Skeletal muscle cell (primary cell): Measurements from ENCODE around the gene KCNJ8.
"Not testable (repeated sequence)": the region's sequence is repeated elsewhere in the genome, so short reads cannot be mapped to it uniquely, and the experiment has no call there.

Experiments
- DNase-seq: peaks from one replicate; pipeline ENCODE4 v3.0.0-alpha.2; 2010; ENCODE audit warnings: low read depth
- H3K4me3 ChIP-seq: 2 replicates; pipeline ENCODE4 v1.5.1; 2011; ENCODE audit warnings: low read depth, mild to moderate bottlenecking, control low read depth, low read length, moderate library complexity

Gene KCNJ8

DNA sequence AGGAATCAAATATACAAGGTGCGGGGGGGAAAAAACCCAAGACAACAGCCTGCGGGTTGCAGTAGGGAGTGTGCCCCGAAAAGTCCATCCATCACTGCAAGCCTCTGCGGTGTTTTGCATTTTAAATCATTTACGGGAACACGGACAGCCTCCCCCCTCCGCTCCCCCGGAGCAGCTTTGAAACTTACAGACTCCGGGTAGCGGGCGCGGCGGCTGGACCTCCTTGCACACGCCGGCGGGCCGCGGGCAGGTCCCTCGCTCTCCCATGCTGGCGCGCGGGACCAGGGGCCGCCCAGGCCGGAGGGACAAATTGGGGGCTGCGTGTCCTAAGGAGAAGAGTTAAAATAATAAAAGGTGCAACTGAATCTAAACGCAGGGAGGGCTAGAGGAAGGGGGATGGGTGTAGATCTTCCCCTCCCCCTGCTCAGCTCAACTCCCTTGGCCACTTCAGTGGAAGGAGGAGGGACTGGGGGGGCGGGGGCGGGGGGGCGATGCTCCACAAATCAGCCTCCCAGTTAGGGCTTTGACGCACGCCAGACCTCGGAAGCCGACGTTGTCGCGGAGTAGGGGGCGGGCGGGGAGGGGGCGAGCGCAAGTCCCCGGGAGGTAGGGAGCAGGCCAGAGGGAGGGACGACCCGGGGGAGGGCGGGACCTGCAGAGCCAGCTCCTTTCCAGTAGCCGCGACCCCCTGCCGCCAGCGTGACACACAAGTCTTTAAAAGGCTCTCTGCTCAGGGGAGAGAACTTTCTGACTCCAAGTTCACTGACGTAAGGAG is at the start of gene KCNJ8:
Gene KCNJ8 (minus strand): TSS at position 349 of the 775 bp plus-strand sequence. CDS start 1,090 bp downstream, outside the sequence.
- H3K4me3 ChIP-seq: peak within 1 kb of the TSS; percentile 54
- no peak for DNase-seq

- H3K4me3 ChIP-seq: no peak overlapping the region
- DNase-seq: no peak
These were observed 49.1 kb upstream of the KCNJ8 start for GRCh38 chr12:21823581-21823980.

- H3K4me3 ChIP-seq: no peak overlapping the region
- no peak for DNase-seq
These were observed 45.2 kb upstream of the KCNJ8 start for GRCh38 chr12:21819678-21820077.

- no peak overlapping the region for H3K4me3 ChIP-seq
- DNase-seq: peak; percentile 47
These were observed 44.7 kb upstream of the KCNJ8 start for GRCh38 chr12:21819236-21819635.

GRCh38 chr12:21818627-21819026 is 44.1 kb upstream of the KCNJ8 start:
- peak; percentile 51 for DNase-seq
- H3K4me3 ChIP-seq: no peak overlapping the region

DNA sequence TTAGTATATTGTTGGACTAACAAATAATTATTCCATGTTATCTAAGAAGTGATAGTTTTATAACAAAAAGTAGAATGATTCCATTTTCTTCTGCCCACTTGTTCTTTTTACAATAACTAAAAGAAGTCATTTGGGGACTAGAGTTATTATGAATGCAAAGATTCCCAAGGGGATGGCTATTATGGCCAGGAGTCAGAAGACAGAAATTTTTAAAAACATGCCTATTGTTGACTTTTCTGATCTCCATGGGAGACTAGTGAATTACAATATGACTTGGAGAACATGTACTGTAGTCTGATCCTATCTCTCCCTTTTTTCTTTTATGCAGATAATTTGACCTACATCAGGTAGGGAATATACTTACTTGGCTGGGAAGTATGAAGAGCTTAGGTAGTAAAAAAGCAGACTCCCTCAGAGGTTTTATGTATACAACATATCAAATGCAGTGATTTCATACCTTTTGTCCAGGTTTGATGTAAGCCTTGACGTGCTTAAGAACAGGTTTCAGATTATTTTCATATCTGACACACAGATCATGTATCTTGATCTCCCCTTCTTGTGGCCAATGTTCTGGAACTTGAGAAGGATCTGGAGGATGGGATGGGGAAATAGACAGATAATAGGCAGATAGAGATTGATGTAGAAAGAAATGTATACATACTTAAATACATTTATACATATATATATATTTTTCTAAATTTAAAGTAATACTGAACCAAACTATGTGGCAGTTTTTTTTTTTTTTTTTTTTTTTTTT is 41.0 kb upstream of the KCNJ8 start:
- DNase-seq: no peak
- no peak overlapping the region for H3K4me3 ChIP-seq

DNA sequence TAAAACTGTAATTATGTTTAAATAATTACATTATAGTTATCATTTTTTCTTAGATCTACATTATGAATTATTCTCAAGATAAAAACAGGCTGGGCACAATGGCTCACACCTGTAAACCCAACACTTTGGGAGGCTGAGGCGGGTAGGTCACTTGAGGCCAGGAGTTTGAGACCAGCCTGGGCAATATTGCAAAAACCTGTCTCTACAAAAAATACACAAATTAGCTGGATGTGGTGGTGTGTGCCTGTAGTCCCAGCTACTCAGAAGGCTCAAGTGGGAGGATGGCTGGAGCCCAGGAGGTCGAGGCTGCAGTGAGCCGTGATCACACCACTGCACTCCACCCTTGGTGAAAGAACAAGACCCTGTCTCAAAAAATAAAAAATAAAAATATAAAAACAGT is 40.3 kb upstream of the KCNJ8 start:
- DNase-seq: no peak
- H3K4me3 ChIP-seq: no peak overlapping the region

- DNase-seq: no peak
- no peak overlapping the region for H3K4me3 ChIP-seq
These were observed 39.8 kb upstream of the KCNJ8 start for GRCh38 chr12:21814327-21814726.

- H3K4me3 ChIP-seq: no peak overlapping the region
- no peak for DNase-seq
These were observed 39.2 kb upstream of the KCNJ8 start for GRCh38 chr12:21813751-21814150.

DNA sequence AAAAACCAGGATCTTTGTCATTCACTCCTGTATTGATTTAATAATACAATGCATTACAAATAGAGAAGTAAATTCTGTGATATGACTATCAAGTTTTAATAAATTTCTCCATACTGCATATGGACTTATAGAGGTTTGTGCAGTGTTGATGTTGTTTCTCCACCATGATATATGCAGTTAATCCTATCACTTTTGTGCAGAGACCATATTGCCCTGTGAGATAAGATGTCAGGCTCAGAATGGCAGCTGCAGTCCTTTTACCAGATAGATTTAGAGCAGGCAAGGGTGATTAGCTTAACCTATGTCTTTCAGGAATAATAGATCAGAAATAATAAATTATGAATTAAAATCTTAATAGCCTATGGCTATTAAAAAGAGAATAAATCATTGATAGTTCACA is 38.6 kb upstream of the KCNJ8 start:
- no peak overlapping the region for H3K4me3 ChIP-seq
- DNase-seq: no peak

DNA sequence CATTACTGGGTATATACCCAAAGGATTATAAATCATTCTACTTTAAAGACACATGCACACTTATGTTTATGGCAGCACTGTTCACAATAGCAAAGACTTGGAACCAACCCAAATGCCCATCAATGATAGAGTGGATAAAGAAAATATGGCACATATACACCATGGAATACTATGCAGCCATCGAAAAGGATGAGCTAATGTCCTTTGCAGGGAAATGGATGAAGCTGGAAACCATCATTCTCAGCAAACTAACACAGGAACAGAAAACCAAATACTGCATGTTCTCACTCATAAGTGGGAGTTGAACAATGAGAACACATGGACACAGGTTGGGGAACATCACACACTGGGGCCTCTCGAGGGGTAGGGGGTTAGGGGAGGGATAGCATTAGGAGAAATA is 37.8 kb upstream of the KCNJ8 start:
- not testable (repeated sequence) for H3K4me3 ChIP-seq, DNase-seq

DNA sequence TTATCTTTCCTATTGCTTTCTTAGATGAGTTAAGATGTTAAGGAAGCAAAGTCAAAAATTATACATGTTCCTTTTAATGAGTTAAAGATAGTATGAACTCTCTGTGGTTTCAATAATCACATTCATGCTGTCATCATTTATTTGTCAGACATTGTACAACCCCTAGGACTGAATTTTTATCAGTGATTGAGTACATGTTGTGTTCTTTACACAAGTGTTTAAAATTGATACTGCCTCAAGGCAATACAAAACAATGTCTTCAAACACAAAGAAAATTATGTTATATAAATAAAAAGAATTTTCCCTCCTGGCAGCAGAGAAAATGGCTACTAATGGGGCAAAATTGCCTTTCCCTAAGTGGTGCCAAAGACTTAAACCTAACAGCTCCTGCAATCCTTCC is 34.6 kb upstream of the KCNJ8 start:
- DNase-seq: no peak
- no peak overlapping the region for H3K4me3 ChIP-seq

GRCh38 chr12:21806255-21806654 is 31.7 kb upstream of the KCNJ8 start:
- DNase-seq: no peak
- H3K4me3 ChIP-seq: no peak overlapping the region

DNA sequence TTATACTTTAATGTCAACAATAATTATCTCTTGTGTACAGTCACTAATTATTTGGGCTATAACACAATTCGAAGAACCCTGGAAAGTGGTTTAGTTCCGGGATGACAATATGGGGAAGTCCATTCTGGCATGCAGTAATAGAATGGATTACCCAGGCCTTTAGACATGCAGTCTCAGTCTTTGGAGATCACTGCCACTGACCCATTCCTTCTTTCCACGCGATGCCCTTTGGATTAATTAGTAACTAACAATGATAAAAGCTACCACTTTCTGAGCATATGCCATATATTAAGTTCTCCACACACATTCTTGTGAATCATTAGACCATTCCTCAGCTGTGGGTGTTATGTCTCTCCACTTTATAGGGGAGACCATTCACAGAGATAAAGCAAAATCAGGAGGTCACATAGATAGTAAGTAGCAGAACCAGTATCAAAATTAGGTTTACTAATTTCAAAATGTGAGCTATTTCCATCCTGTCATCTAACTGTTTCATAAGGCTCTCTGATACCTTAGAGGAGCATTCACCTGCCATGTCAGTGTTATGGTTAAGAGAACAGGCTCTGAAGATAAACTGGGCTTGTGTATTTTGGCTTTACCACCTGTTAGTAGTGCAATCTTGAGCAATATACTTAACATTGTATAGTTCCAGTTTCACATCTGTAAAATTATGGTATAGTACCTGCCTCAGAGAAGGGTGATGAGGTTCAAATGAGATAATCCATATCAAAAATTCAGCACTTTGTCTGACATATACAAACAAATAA is 27.2 kb upstream of the KCNJ8 start:
- no peak for DNase-seq
- H3K4me3 ChIP-seq: no peak overlapping the region

- no peak overlapping the region for H3K4me3 ChIP-seq
- no peak for DNase-seq
These were observed 25.5 kb upstream of the KCNJ8 start for GRCh38 chr12:21800011-21800410.

GRCh38 chr12:21797539-21797938 is 23.0 kb upstream of the KCNJ8 start:
- DNase-seq: no peak
- H3K4me3 ChIP-seq: no peak overlapping the region

DNA sequence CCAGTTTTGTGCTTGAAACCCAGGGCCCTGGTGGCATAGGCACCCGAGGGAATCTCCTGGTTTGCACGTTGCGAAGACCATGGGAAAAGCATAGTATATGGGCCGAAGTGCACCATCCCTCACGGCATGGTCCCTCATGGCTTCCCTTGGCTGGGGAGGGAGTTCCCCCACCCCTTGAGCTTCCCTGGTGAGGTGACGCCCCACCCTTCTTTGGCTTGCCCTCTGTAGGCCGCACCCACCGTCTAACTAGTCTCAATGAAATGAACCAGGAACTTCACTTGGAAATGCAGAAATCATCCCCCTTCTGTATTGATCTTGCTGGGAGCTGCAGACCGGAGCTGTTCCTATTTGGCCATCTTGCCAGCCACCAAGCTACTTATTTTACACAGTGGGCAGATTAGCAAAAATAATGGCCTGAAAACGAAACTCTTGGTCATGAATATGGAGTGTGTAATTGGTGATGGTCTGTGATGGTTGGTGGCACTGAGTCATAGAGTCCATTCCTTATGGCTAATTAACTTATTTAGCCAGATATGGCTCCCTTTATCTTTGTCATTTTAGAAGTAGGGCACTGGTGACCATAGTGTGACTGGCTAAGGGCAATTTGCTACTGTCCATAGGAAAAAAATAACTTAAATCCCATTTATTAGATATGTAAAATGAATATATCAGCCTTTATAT is 21.3 kb upstream of the KCNJ8 start:
- H3K4me3 ChIP-seq: no peak overlapping the region
- DNase-seq: no peak

GRCh38 chr12:21794807-21795595 is 20.5 kb upstream of the KCNJ8 start:
- H3K4me3 ChIP-seq, DNase-seq: not testable (repeated sequence)

DNA sequence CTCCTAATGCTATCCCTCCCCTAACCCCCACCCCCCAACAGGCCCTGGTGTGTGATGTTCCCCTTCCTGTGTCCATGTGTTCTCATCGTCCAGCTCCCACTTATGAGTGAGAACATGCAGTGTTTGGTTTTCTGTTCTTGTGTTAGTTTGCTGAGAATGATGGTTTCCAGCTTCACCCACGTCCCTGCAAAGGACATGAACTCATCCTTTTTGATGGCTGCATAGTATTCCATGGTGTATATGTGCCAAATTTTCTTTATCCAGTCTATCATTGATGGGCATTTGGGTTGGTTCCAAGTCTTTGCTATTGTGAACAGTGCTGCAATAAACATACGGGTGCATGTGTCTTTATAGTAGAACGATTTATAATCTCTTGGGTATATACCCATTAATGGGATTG is 15.2 kb upstream of the KCNJ8 start:
- not testable (repeated sequence) for H3K4me3 ChIP-seq, DNase-seq
